NB4 (cell line): Measurements from ENCODE around the gene EPS8L2.

Experiments
- DNase-seq: peaks from one replicate; pipeline ENCODE4 v3.0.0; 2010; ENCODE audit warnings: low read depth
- H3K4me3 ChIP-seq: one replicate; pipeline ENCODE4 v1.5.1; 2011; ENCODE audit warnings: mild to moderate bottlenecking, low read depth, low read length, moderate library complexity
- CTCF ChIP-seq: IDR thresholded peaks from one replicate; pipeline ENCODE4 v1.5.1; 2012; ENCODE audit warnings: low read depth, low read length
- MAX ChIP-seq: IDR thresholded peaks from 2 replicates; pipeline ENCODE4 v1.6.1; 2011; ENCODE audit warnings: low read depth, low read length
- MYC ChIP-seq: IDR thresholded peaks from 2 replicates; pipeline ENCODE4 v1.6.1; 2011; ENCODE audit warnings: low read depth, low read length
- POLR2A ChIP-seq: IDR thresholded peaks from 2 replicates; pipeline ENCODE4 v1.6.1; 2011; ENCODE audit warnings: mild to moderate bottlenecking; ENCODE audit not compliant: insufficient read length; ENCODE audit errors: extremely low read depth

EPS8L2 gene

GRCh38 chr11:706439-706956 is 467 bp downstream of the EPS8L2 start:
- no peak for DNase-seq
- TF ChIP-seq POLR2A (no peak), MAX (no peak), CTCF (no peak), MYC (no peak)
- no peak overlapping the region for H3K4me3 ChIP-seq

GRCh38 chr11:706957-707816 is 1.2 kb downstream of the EPS8L2 start:
- TF ChIP-seq CTCF: no peak
- TF ChIP-seq MYC: no peak
- no peak for TF ChIP-seq MAX
- no peak for TF ChIP-seq POLR2A
- H3K4me3 ChIP-seq: no peak overlapping the region
- DNase-seq: no peak

- no peak overlapping the region for H3K4me3 ChIP-seq
- DNase-seq: no peak
- no peak for TF ChIP-seq POLR2A
- no peak for TF ChIP-seq CTCF
- TF ChIP-seq MAX: no peak
- TF ChIP-seq MYC: no peak
Observed at GRCh38 chr11:707817-708420, 1.9 kb downstream of the EPS8L2 start.

GRCh38 chr11:708511-708910 is 2.5 kb downstream of the EPS8L2 start:
- no peak for DNase-seq
- no peak overlapping the region for H3K4me3 ChIP-seq
- TF ChIP-seq MYC: no peak
- no peak for TF ChIP-seq POLR2A
- TF ChIP-seq MAX: no peak
- no peak for TF ChIP-seq CTCF

- no peak overlapping the region for H3K4me3 ChIP-seq
- TF ChIP-seq MYC: no peak
- TF ChIP-seq MAX: no peak
- no peak for TF ChIP-seq POLR2A
- DNase-seq: no peak
Observed at GRCh38 chr11:709109-709997, 3.3 kb downstream of the EPS8L2 start.
